ENCODE data around the gene PTPN20. TPM values are rescaled to one million over a fixed set of nuclear protein-coding genes. Genes with fewer than 3 reads are reported as not detected.

PTPN20 gene
- total and polyA plus RNA-seq, 5 donors from 2014 or later, result 0.17 to 0.69 (median 0.44) TPM; not detected in 2

- Mint-ChIP-seq H3K9me3 (peaks cover 0 to 3% (median 0%) of the 10 kb centered on the region in 7 donors), H3K4me1 (no peaks in the 10 kb centered on the region), H3K27me3 (no peaks in the 10 kb centered on the region), H3K4me3 (no peak overlapping the region), H3K27ac (no peak overlapping the region), H3K36me3 (no peaks in the 10 kb centered on the region)
- DNase-seq, result no peak
- no peak for ATAC-seq (ENCODE audit: low read depth in 2 of 2)
- Histone ChIP-seq H3K9me3 (ENCODE audit: control insufficient read depth in 2 of 2, low read length in 2 of 2) (no peaks in the 10 kb centered on the region), H3K4me3 (ENCODE audit: low read depth, low read length) (no peak overlapping the region), H3K27ac (ENCODE audit: insufficient read depth, low read length, poor library complexity, severe bottlenecking) (no peak overlapping the region), H3K36me3 (ENCODE audit: control insufficient read depth, insufficient read depth, low read length) (no peaks in the 10 kb centered on the region), H3K27me3 (ENCODE audit: control insufficient read depth, insufficient read depth, low read length) (no peaks in the 10 kb centered on the region), H3K4me1 (ENCODE audit: control insufficient read depth, insufficient read depth, low read length, poor library complexity, severe bottlenecking) (no peaks in the 10 kb centered on the region)
Measured at GRCh38 chr10:47008769-47009168, 97.5 kb downstream of the PTPN20 start.

GRCh38 chr10:47009215-47009838 lies 98.1 kb downstream of the PTPN20 start:
- Mint-ChIP-seq H3K4me3 (no peak overlapping the region), H3K27me3 (no peaks in the 10 kb centered on the region), H3K36me3 (no peaks in the 10 kb centered on the region), H3K4me1 (no peaks in the 10 kb centered on the region), H3K27ac (no peak overlapping the region), H3K9me3 (peaks cover 0 to 3% (median 0%) of the 10 kb centered on the region in 7 donors)
- ATAC-seq (ENCODE audit: low read depth in 2 of 2) (no peak), DNase-seq (no peak)
- Histone ChIP-seq H3K27me3 (ENCODE audit: control insufficient read depth, insufficient read depth, low read length) (no peaks in the 10 kb centered on the region), H3K27ac (ENCODE audit: insufficient read depth, low read length, poor library complexity, severe bottlenecking) (no peak overlapping the region), H3K4me3 (ENCODE audit: low read depth, low read length) (no peak overlapping the region), H3K4me1 (ENCODE audit: control insufficient read depth, insufficient read depth, low read length, poor library complexity, severe bottlenecking) (no peaks in the 10 kb centered on the region), H3K36me3 (ENCODE audit: control insufficient read depth, insufficient read depth, low read length) (no peaks in the 10 kb centered on the region), H3K9me3 (ENCODE audit: control insufficient read depth in 2 of 2, low read length in 2 of 2) (no peaks in the 10 kb centered on the region)

- Histone ChIP-seq H3K4me3 (ENCODE audit: low read depth, low read length) (no peak overlapping the region), H3K36me3 (ENCODE audit: control insufficient read depth, insufficient read depth, low read length) (no peaks in the 10 kb centered on the region), H3K9me3 (ENCODE audit: control insufficient read depth in 2 of 2, low read length in 2 of 2) (no peaks in the 10 kb centered on the region), H3K27ac (ENCODE audit: insufficient read depth, low read length, poor library complexity, severe bottlenecking) (no peak overlapping the region), H3K27me3 (ENCODE audit: control insufficient read depth, insufficient read depth, low read length) (no peaks in the 10 kb centered on the region), H3K4me1 (ENCODE audit: control insufficient read depth, insufficient read depth, low read length, poor library complexity, severe bottlenecking) (no peaks in the 10 kb centered on the region)
- Mint-ChIP-seq H3K36me3 (no peaks in the 10 kb centered on the region), H3K9me3 (peaks cover 0 to 3% (median 0%) of the 10 kb centered on the region in 7 donors), H3K4me1 (no peaks in the 10 kb centered on the region), H3K27ac (no peak overlapping the region), H3K27me3 (no peaks in the 10 kb centered on the region), H3K4me3 (no peak overlapping the region)
- no peak for ATAC-seq (ENCODE audit: low read depth in 2 of 2)
- no peak for DNase-seq
Measured at GRCh38 chr10:47010036-47010435, 98.8 kb downstream of the PTPN20 start.

GRCh38 chr10:47012214-47012613 lies 101.0 kb downstream of the PTPN20 start:
- peaks cover 0 to 1% (median 0%) of the 10 kb centered on the region in 7 donors for H3K9me3 Mint-ChIP-seq
- H3K27ac Mint-ChIP-seq, result no peak overlapping the region
- no peaks in the 10 kb centered on the region for H3K4me1 Mint-ChIP-seq
- H3K36me3 Mint-ChIP-seq, result no peaks in the 10 kb centered on the region
- no peaks in the 10 kb centered on the region for H3K27me3 ChIP-seq (ENCODE audit: control insufficient read depth, insufficient read depth, low read length)
- no peak overlapping the region for H3K27ac ChIP-seq (ENCODE audit: insufficient read depth, low read length, poor library complexity, severe bottlenecking)
- H3K9me3 ChIP-seq (ENCODE audit: control insufficient read depth in 2 of 2, low read length in 2 of 2), result no peaks in the 10 kb centered on the region
- H3K4me3 ChIP-seq (ENCODE audit: low read depth, low read length), result no peak overlapping the region
- H3K4me3 Mint-ChIP-seq, result no peak overlapping the region
- no peak for DNase-seq
- H3K27me3 Mint-ChIP-seq, result no peaks in the 10 kb centered on the region
- H3K36me3 ChIP-seq (ENCODE audit: control insufficient read depth, insufficient read depth, low read length), result no peaks in the 10 kb centered on the region
- H3K4me1 ChIP-seq (ENCODE audit: control insufficient read depth, insufficient read depth, low read length, poor library complexity, severe bottlenecking), result no peaks in the 10 kb centered on the region
- ATAC-seq (ENCODE audit: low read depth in 2 of 2), result no peak

GRCh38 chr10:47013507-47014154 lies 102.4 kb downstream of the PTPN20 start:
- H3K4me3 Mint-ChIP-seq, result no peak overlapping the region
- no peaks in the 10 kb centered on the region for H3K27me3 Mint-ChIP-seq
- H3K36me3 Mint-ChIP-seq, result no peaks in the 10 kb centered on the region
- Histone ChIP-seq H3K27ac (ENCODE audit: insufficient read depth, low read length, poor library complexity, severe bottlenecking) (no peak overlapping the region), H3K27me3 (ENCODE audit: control insufficient read depth, insufficient read depth, low read length) (no peaks in the 10 kb centered on the region), H3K36me3 (ENCODE audit: control insufficient read depth, insufficient read depth, low read length) (no peaks in the 10 kb centered on the region), H3K9me3 (ENCODE audit: control insufficient read depth in 2 of 2, low read length in 2 of 2) (no peaks in the 10 kb centered on the region), H3K4me1 (ENCODE audit: control insufficient read depth, insufficient read depth, low read length, poor library complexity, severe bottlenecking) (no peaks in the 10 kb centered on the region), H3K4me3 (ENCODE audit: low read depth, low read length) (no peak overlapping the region)
- peaks cover 0 to 1% (median 0%) of the 10 kb centered on the region in 7 donors for H3K9me3 Mint-ChIP-seq
- ATAC-seq (ENCODE audit: low read depth in 2 of 2) (no peak), DNase-seq (no peak)
- H3K4me1 Mint-ChIP-seq, result no peaks in the 10 kb centered on the region
- no peak overlapping the region for H3K27ac Mint-ChIP-seq

- H3K9me3 ChIP-seq (ENCODE audit: control insufficient read depth in 2 of 2, low read length in 2 of 2), result no peaks in the 10 kb centered on the region
- no peaks in the 10 kb centered on the region for H3K27me3 ChIP-seq (ENCODE audit: control insufficient read depth, insufficient read depth, low read length)
- DNase-seq (no peak), ATAC-seq (ENCODE audit: low read depth in 2 of 2) (no peak)
- Mint-ChIP-seq H3K27me3 (no peaks in the 10 kb centered on the region), H3K4me1 (no peaks in the 10 kb centered on the region), H3K27ac (no peak overlapping the region), H3K4me3 (no peak overlapping the region), H3K36me3 (no peaks in the 10 kb centered on the region), H3K9me3 (peaks cover 0 to 1% (median 0%) of the 10 kb centered on the region in 7 donors)
- no peaks in the 10 kb centered on the region for H3K36me3 ChIP-seq (ENCODE audit: control insufficient read depth, insufficient read depth, low read length)
- H3K4me3 ChIP-seq (ENCODE audit: low read depth, low read length), result no peak overlapping the region
- no peaks in the 10 kb centered on the region for H3K4me1 ChIP-seq (ENCODE audit: control insufficient read depth, insufficient read depth, low read length, poor library complexity, severe bottlenecking)
- no peak overlapping the region for H3K27ac ChIP-seq (ENCODE audit: insufficient read depth, low read length, poor library complexity, severe bottlenecking)
Measured at GRCh38 chr10:47015404-47015803, 104.2 kb downstream of the PTPN20 start.

- H3K27ac Mint-ChIP-seq, result peak overlapping the region in 1 of 3 donors; percentile 61
- no peak overlapping the region for H3K4me3 Mint-ChIP-seq
- no peaks in the 10 kb centered on the region for H3K36me3 Mint-ChIP-seq
- H3K27me3 ChIP-seq (ENCODE audit: control insufficient read depth, insufficient read depth, low read length), result no peaks in the 10 kb centered on the region
- no peak overlapping the region for H3K27ac ChIP-seq (ENCODE audit: insufficient read depth, low read length, poor library complexity, severe bottlenecking)
- H3K4me3 ChIP-seq (ENCODE audit: low read depth, low read length), result no peak overlapping the region
- no peaks in the 10 kb centered on the region for H3K36me3 ChIP-seq (ENCODE audit: control insufficient read depth, insufficient read depth, low read length)
- H3K9me3 Mint-ChIP-seq, result peaks cover 0 to 1% (median 0%) of the 10 kb centered on the region in 7 donors
- no peaks in the 10 kb centered on the region for H3K4me1 Mint-ChIP-seq
- H3K27me3 Mint-ChIP-seq, result no peaks in the 10 kb centered on the region
- H3K4me1 ChIP-seq (ENCODE audit: control insufficient read depth, insufficient read depth, low read length, poor library complexity, severe bottlenecking), result no peaks in the 10 kb centered on the region
- ATAC-seq (ENCODE audit: low read depth in 2 of 2) (no peak), DNase-seq (no peak)
- H3K9me3 ChIP-seq (ENCODE audit: control insufficient read depth in 2 of 2, low read length in 2 of 2), result no peaks in the 10 kb centered on the region
Measured at GRCh38 chr10:47016564-47016963, 105.3 kb downstream of the PTPN20 start.

Data from CD4-positive, CD25-positive, alpha-beta regulatory T cell (primary cell).